ENCODE data around the gene LONRF3. TPM values are rescaled to one million over a fixed set of nuclear protein-coding genes. Genes with fewer than 3 reads are reported as not detected.

The LONRF3 gene
- polyA plus RNA-seq, 3 donors: 1.2 to 4.9 (median 1.6) TPM

DNA sequence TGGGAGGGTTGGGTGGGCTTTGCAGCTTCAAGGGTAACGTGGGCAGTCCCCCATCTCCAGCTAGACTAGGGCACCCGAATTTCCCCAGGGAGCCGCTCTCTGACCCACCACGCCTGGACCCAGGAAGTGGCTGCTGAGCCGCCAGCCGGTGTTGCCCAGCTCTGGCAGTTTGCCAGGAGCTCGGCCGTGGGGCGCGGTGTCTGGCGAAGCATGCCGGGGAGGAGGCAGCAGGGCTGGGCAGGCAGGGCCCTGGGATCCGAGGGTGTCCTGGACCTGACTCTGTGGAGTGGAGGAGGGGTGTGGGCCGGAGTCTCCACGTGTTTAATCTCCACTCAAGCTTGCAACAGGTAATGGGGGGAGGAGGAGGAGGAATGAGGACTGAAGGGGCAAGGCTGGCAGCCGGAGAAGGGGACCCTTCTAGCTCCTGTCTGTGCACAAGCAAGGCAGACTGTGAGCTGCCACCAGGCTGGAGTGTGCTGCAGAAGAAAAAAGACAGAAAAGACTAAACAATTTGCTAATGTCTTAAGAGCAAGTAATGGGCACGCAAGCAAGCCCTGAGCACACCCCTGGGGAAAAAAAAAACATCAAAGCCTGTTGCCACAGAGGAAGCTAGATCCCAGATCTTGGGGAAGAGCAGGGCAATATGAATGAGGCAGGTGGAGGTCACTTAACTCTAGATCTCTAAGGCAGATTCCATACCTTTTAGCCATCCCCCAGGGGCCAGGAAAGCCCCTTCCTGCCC is 2.4 kb downstream of the LONRF3 start:
- DNase-seq: peak; percentile 55 to 73 (median 56)
- H3K4me1 Mint-ChIP-seq: peaks cover 45% of the 10 kb centered on the region
- intact Hi-C loops (cut with micrococcal nuclease): loop anchor here in 1 of 2 donors (5.0 kb wide), 1 partner anchor 41 kb away; no protein-coding TSS in a partner anchor
- Histone ChIP-seq H4K20me1 (ENCODE audit: insufficient read depth, low read length) (peaks cover 12% of the 10 kb centered on the region), H3K4me1 (ENCODE audit: control insufficient read depth in 1 of 2, insufficient read depth in 2 of 2, low read length in 2 of 2) (peaks cover 39 to 41% of the 10 kb centered on the region in 2 donors), H3K27ac (ENCODE audit: low read depth in 1 of 2, low read length in 2 of 2) (peak overlapping the region; percentile 34 to 42), H3K9ac (ENCODE audit: insufficient read depth, low read length, poor library complexity, severe bottlenecking) (peak overlapping the region; percentile 72), H2AFZ (ENCODE audit: insufficient read depth, low read depth, low read length, poor library complexity, severe bottlenecking) (no peak overlapping the region), H3K36me3 (replicated peaks in 1 of 2; ENCODE audit: control insufficient read depth in 1 of 2, insufficient read depth in 2 of 2, low read length in 2 of 2) (peaks cover 0 to 9% of the 10 kb centered on the region in 2 donors), H3K4me3 (replicated peaks in 1 of 3; ENCODE audit: low read depth in 2 of 3, low read length in 3 of 3) (peak overlapping the region; percentile 29 to 78 (median 75)), H3K79me2 (ENCODE audit: insufficient read depth, low read length) (peaks cover 3% of the 10 kb centered on the region), H3K9me3 (replicated peaks in 1 of 2; ENCODE audit: control insufficient read depth in 1 of 2, insufficient read depth in 1 of 2, low read length in 2 of 2) (peaks cover 0 to 4% of the 10 kb centered on the region in 2 donors), H3K4me2 (replicated peaks; ENCODE audit: extremely low read depth, low read length, poor library complexity, severe bottlenecking) (peak overlapping the region; percentile 72), H3K27me3 (ENCODE audit: control insufficient read depth in 2 of 2, insufficient read depth in 2 of 2, low read length in 2 of 2) (peaks cover 10 to 21% of the 10 kb centered on the region in 2 donors)
- TF ChIP-seq, protein P1, sequence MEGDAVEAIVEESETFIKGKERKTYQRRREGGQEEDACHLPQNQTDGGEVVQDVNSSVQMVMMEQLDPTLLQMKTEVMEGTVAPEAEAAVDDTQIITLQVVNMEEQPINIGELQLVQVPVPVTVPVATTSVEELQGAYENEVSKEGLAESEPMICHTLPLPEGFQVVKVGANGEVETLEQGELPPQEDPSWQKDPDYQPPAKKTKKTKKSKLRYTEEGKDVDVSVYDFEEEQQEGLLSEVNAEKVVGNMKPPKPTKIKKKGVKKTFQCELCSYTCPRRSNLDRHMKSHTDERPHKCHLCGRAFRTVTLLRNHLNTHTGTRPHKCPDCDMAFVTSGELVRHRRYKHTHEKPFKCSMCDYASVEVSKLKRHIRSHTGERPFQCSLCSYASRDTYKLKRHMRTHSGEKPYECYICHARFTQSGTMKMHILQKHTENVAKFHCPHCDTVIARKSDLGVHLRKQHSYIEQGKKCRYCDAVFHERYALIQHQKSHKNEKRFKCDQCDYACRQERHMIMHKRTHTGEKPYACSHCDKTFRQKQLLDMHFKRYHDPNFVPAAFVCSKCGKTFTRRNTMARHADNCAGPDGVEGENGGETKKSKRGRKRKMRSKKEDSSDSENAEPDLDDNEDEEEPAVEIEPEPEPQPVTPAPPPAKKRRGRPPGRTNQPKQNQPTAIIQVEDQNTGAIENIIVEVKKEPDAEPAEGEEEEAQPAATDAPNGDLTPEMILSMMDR (IDR thresholded peaks at IDR 0.05): no peak
- 2% methylated on average over 15 of the region's 17 CpGs for WGBS (ENCODE audit: insufficient coverage)
- peaks cover 17 to 26% of the 10 kb centered on the region in 2 donors for H3K36me3 Mint-ChIP-seq
- peak overlapping the region; percentile 76 to 95 for H3K4me3 Mint-ChIP-seq
- H3K27ac Mint-ChIP-seq: peak overlapping the region; percentile 28 to 83 (median 72)
- H3K9me3 Mint-ChIP-seq: peaks cover 0 to 27% (median 14%) of the 10 kb centered on the region in 7 donors
- H3K27me3 Mint-ChIP-seq (ENCODE audit: low read depth in 3 of 3): peaks cover 17 to 25% (median 24%) of the 10 kb centered on the region in 3 donors

DNA sequence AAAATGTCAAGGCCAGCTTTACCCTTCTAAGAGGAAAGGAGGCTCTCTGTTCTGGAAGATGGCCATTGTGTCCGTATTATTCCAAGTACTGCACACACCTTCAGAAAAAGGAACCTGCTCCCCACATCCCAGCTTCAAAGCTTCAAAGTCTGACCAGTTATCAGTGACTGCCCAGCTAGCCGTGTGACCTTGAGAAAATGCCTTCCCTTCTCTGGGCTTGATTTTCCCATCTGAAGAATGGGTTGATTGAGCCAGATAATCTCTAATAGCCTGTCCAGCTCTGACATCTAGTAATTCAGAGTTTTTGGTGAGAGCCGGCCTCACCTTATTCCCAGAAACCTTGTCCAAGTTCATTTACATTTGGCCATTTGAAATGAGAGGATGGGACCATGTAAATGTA is 3.0 kb downstream of the LONRF3 start:
- Mint-ChIP-seq H3K9me3 (peaks cover 0 to 24% (median 14%) of the 10 kb centered on the region in 7 donors), H3K27me3 (ENCODE audit: low read depth in 3 of 3) (peaks cover 14 to 21% (median 17%) of the 10 kb centered on the region in 3 donors), H3K27ac (peak overlapping the region in 4 of 7 donors; percentile 12 to 81 (median 70)), H3K4me3 (peak overlapping the region in 1 of 2 donors; percentile 95), H3K4me1 (peaks cover 45% of the 10 kb centered on the region), H3K36me3 (peaks cover 21 to 32% of the 10 kb centered on the region in 2 donors)
- peaks cover 15% of the 10 kb centered on the region for H4K20me1 ChIP-seq (ENCODE audit: insufficient read depth, low read length)
- DNase-seq: no peak
- H3K4me3 ChIP-seq (replicated peaks in 1 of 3; ENCODE audit: low read depth in 2 of 3, low read length in 3 of 3): peak overlapping the region in 1 of 3 experiments; percentile 78
- no peak overlapping the region for H2AFZ ChIP-seq (ENCODE audit: insufficient read depth, low read depth, low read length, poor library complexity, severe bottlenecking)
- TF ChIP-seq, protein P1 (IDR thresholded peaks at IDR 0.05): no peak
- no CpG with 5 or more reads among the region's 3 CpGs for WGBS (ENCODE audit: insufficient coverage)
- peaks cover 39 to 41% of the 10 kb centered on the region in 2 donors for H3K4me1 ChIP-seq (ENCODE audit: control insufficient read depth in 1 of 2, insufficient read depth in 2 of 2, low read length in 2 of 2)
- H3K9ac ChIP-seq (ENCODE audit: insufficient read depth, low read length, poor library complexity, severe bottlenecking): no peak overlapping the region
- peaks cover 3% of the 10 kb centered on the region for H3K79me2 ChIP-seq (ENCODE audit: insufficient read depth, low read length)
- peaks cover 7 to 15% of the 10 kb centered on the region in 2 donors for H3K27me3 ChIP-seq (ENCODE audit: control insufficient read depth in 2 of 2, insufficient read depth in 2 of 2, low read length in 2 of 2)
- peaks cover 1 to 13% of the 10 kb centered on the region in 2 donors for H3K36me3 ChIP-seq (replicated peaks in 1 of 2; ENCODE audit: control insufficient read depth in 1 of 2, insufficient read depth in 2 of 2, low read length in 2 of 2)
- H3K9me3 ChIP-seq (replicated peaks in 1 of 2; ENCODE audit: control insufficient read depth in 1 of 2, insufficient read depth in 1 of 2, low read length in 2 of 2): peaks cover 0 to 4% of the 10 kb centered on the region in 2 donors
- intact Hi-C loops (cut with micrococcal nuclease): loop anchor here in 1 of 2 donors (5.0 kb wide), 1 partner anchor 40 kb away; no protein-coding TSS in a partner anchor
- no peak overlapping the region for H3K4me2 ChIP-seq (replicated peaks; ENCODE audit: extremely low read depth, low read length, poor library complexity, severe bottlenecking)
- no peak overlapping the region for H3K27ac ChIP-seq (ENCODE audit: low read depth in 1 of 2, low read length in 2 of 2)
